GM19351 (cell line): Measurements from ENCODE around the gene ZNF180.
"Not testable (repeated sequence)": the region's sequence is repeated elsewhere in the genome, so short reads cannot be mapped to it uniquely, and the experiment has no call there.

Experiments
- ATAC-seq: cut with Tn5 transposase; IDR thresholded peaks from one replicate; pipeline ENCODE4 v1.9.1; 2021; ENCODE audit warnings: mild to moderate bottlenecking, moderate library complexity; ENCODE audit not compliant: unreplicated experiment

The ZNF180 gene

GRCh38 chr19:44499559-44499958 is 763 bp downstream of the ZNF180 start:
- no peak for ATAC-seq

DNA sequence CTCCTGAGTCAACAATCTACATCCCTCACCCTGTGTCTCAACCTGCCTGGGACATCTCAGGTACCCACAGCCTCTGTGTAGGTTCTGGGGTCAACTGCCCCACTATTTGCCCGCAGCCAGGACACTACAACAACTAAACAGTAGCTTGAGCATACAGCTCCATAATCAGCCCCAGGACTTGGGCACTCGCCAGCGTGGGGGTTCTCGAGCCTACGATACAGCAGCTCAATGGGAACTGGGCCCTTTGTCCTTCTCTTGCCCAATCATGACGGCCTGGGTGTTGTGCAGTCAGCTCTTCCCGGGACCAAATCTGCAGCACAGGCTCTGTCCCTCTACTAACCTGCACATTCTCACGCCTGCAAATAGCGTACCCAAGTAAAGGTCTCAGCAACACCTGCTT is 1.3 kb downstream of the ZNF180 start:
- ATAC-seq: no peak

- ATAC-seq: no peak
These were observed 3.6 kb downstream of the ZNF180 start for GRCh38 chr19:44496711-44497110.

GRCh38 chr19:44476559-44477408 is 23.5 kb downstream of the ZNF180 start:
- ATAC-seq: no peak

- not testable (repeated sequence) for ATAC-seq
These were observed 31.6 kb downstream of the ZNF180 start for GRCh38 chr19:44468730-44469129.

DNA sequence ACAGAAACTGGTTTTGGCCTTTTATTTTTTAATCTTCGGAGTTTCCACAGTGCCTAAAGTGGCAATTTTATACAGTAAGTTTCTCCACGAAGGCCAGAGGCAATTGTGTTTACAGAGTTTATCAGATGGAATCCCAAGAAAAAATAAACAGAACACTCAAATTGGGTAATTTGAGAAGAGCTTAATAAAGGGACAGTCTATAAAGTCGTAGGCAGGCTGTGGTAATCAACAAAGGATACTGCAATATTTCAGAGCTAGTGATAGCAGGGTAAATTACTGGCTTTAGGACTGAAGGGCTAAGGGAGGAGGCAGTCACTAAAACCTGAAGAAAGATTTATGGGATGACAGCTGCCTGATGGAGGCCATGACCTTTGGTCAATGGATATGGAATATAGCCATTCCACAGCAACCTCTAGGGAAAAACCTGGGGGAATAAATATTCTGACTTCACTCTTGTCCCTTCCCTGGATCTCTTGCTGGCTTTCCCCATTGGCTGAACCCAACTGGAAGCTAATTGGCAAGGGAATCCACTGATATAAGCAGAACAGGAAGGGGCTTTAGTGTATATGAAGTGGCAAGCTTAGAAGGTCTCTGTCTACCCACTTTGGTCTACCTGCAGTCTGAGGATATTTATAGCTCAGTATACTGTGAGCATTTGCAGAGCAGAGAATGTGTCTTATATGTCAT is 37.6 kb downstream of the ZNF180 start:
- not testable (repeated sequence) for ATAC-seq

GRCh38 chr19:44456016-44456415 is 44.3 kb downstream of the ZNF180 start:
- not testable (repeated sequence) for ATAC-seq

- ATAC-seq: no peak
These were observed 45.2 kb downstream of the ZNF180 start for GRCh38 chr19:44455100-44455499.

GRCh38 chr19:44452367-44452766 is 48.0 kb downstream of the ZNF180 start:
- no peak for ATAC-seq

- ATAC-seq: no peak
These were observed 48.6 kb downstream of the ZNF180 start for GRCh38 chr19:44451687-44452086.

DNA sequence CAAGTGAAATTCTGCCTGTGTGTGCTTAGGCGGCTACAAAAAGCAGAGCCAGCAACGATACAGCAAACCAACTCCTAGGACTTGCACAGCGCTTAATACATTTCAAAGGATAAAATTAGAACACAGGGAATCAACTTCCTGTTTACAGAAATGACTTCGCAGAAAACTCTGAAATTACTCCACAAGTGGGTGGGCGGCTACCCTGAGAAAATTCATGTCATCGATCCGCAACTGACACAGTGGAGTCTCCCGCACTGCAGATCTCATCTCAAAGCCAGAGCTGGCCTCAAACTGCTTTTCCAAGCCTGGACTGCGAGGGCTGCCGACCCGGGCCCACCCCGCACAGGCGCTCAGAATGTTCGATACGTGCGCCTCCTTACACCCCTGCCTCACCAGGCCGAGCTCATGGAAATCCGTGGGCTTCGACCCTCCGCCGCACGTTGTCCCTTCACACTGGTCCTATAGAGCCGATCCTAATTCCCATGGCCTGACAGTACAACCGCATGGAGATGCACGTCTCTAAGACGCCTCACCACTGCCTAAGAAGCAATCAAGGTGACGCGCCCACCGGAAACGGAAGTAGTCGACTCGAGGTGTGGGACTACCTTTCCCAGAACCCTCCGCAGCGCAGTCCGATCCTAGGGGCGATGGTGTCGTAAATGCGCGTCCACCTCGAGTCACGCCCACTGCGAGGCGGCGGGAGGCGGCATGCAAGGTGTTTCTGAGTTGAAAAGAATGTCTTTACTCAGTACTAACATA is 52.2 kb downstream of the ZNF180 start, which contains the start of gene ZNF229:
Gene ZNF229, minus strand, starts transcription at position 557 of the 759 bp plus-strand sequence. CDS start 5,625 bp downstream, outside the sequence.
- ATAC-seq: no peak

DNA sequence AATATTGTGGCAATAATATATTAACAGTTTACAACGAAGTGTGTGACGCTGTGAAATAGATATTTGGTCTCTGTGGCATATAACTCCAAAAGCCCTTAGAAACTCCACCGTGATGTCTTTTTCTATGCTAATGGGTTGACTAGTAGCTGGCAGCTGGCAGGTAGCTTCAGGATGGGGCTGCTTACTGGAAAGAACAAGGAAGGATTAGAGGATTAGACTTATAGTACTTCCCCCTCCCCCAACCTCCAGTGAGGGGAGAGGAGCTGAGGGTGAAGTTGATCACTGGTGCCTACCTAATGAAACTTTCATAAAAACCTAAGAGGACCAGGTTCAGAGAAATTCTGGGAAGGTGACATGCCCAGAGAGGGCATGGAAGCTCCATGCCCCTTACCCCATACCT is 61.9 kb downstream of the ZNF180 start:
- ATAC-seq: no peak

- no peak for ATAC-seq
These were observed 64.9 kb downstream of the ZNF180 start for GRCh38 chr19:44435441-44435840.

- no peak for ATAC-seq
These were observed 69.4 kb downstream of the ZNF180 start for GRCh38 chr19:44430956-44431355.
